Activated CD4-positive, alpha-beta T cell treated with anti-CD3 and anti-CD28 coated beads, Interleukin-2, amount 50 U/mL, for 24 hours (primary cell): ENCODE data around the gene SLC35F3.

Source experiments
- DNase-seq, 2 donors: peaks; one replicate each; pipeline ENCODE4 v3.0.0-alpha.2; 2020; ENCODE audit warnings: low read depth in 1 of 2, low spot score in 1 of 2

The SLC35F3 gene

GRCh38 chr1:234340528-234340927, 436.1 kb downstream of the SLC35F3 start:
- no peak for DNase-seq

GRCh38 chr1:234342774-234343173, 438.3 kb downstream of the SLC35F3 start:
- no peak for DNase-seq

GRCh38 chr1:234345237-234345636, 440.8 kb downstream of the SLC35F3 start:
- no peak for DNase-seq

GRCh38 chr1:234348964-234349363, 444.5 kb downstream of the SLC35F3 start:
- no peak for DNase-seq

- DNase-seq, result no peak
Measured at GRCh38 chr1:234355782-234356510, 451.5 kb downstream of the SLC35F3 start.

GRCh38 chr1:234356615-234357269, 452.3 kb downstream of the SLC35F3 start:
- peak; percentile 28 to 38 for DNase-seq

GRCh38 chr1:234357831-234358230, 453.4 kb downstream of the SLC35F3 start:
- DNase-seq, result no peak

GRCh38 chr1:234361102-234361603, 456.7 kb downstream of the SLC35F3 start:
- no peak for DNase-seq

- DNase-seq, result no peak
Measured at GRCh38 chr1:234362558-234362957, 458.1 kb downstream of the SLC35F3 start.

GRCh38 chr1:234368320-234369032, 464.0 kb downstream of the SLC35F3 start:
- peak; percentile 4 to 13 for DNase-seq

GRCh38 chr1:234369033-234369430, 464.6 kb downstream of the SLC35F3 start:
- no peak for DNase-seq

- no peak for DNase-seq
Measured at GRCh38 chr1:234369784-234370183, 465.3 kb downstream of the SLC35F3 start.

GRCh38 chr1:234371414-234371813, 466.9 kb downstream of the SLC35F3 start:
- DNase-seq, result no peak

GRCh38 chr1:234372011-234372757, 467.7 kb downstream of the SLC35F3 start:
- DNase-seq, result no peak

GRCh38 chr1:234373064-234373958, 468.8 kb downstream of the SLC35F3 start, which contains the start of gene COA6:
Gene COA6 (plus strand): TSS chr1:234373456. CDS start chr1:234373467, 11 bp downstream.
- DNase-seq, result peak; percentile 86 to 90

GRCh38 chr1:234373959-234374254, 469.4 kb downstream of the SLC35F3 start:
- no peak for DNase-seq
